Naive thymus-derived CD8-positive, alpha-beta T cell (primary cell): Measurements from ENCODE around the gene FAM163B. TPM values are rescaled to one million over a fixed set of nuclear protein-coding genes. Genes with fewer than 3 reads are reported as not detected.
A peak's percentile ranks its signal among the peaks of the same experiment; 100 is the strongest.

ENCODE experiments used
- ATAC-seq, 2 donors: fragments of 150-1000 bp; cut with Tn5 transposase in 1 of 2; sonication (Bioruptor Pico), chemical (Tn5 transposase) in 1 of 2; 1 replicate in 1 of 2; 2 replicates in 1 of 2; pipeline ENCODE4 v1.10.0; 2021; ENCODE audit warnings: mild to moderate bottlenecking in 2 of 2, moderate library complexity in 2 of 2
- POLR2A ChIA-PET: fragments of 350-600 bp; sonication (Branson Sonifier 250); formaldehyde crosslinking; loops from one replicate; lab custom pipeline; 2021; ENCODE audit warnings: antibody characterized with exemption; lab: Charles Lee
- DNase-seq, 10 donors: peaks; one replicate each; pipeline versions ENCODE4 v3.0.0 to v3.0.0-alpha.2; 2020 to 2022
- H3K27ac Mint-ChIP-seq, 10 donors: one replicate each; pipeline ENCODE4 v1.8.0; 2020 to 2022; ENCODE audit warnings: mild to moderate bottlenecking in 10 of 10, mixed read lengths in 10 of 10, moderate library complexity in 4 of 10, inconsistent platforms in 1 of 10
- H3K27me3 Mint-ChIP-seq, 5 donors: one replicate each; pipeline ENCODE4 v1.8.0; 2021 to 2022; ENCODE audit warnings: mixed read lengths in 5 of 5
- H3K36me3 Mint-ChIP-seq, 3 donors: one replicate each; pipeline ENCODE4 v1.8.0; 2020 to 2022; ENCODE audit warnings: mixed read lengths in 3 of 3, mild to moderate bottlenecking in 2 of 3, inconsistent platforms in 1 of 3
- H3K4me1 Mint-ChIP-seq, 4 donors: one replicate each; pipeline ENCODE4 v1.8.0; 2021 to 2022; ENCODE audit warnings: mixed read lengths in 4 of 4
- H3K4me3 Mint-ChIP-seq, 10 donors: one replicate each; pipeline ENCODE4 v1.8.0; 2020 to 2022; ENCODE audit warnings: mild to moderate bottlenecking in 10 of 10, mixed read lengths in 10 of 10, moderate library complexity in 6 of 10, inconsistent platforms in 1 of 10
- H3K9me3 Mint-ChIP-seq, 9 donors: one replicate each; pipeline ENCODE4 v1.8.0; 2020 to 2022; ENCODE audit warnings: mixed read lengths in 9 of 9, mild to moderate bottlenecking in 3 of 9, inconsistent platforms in 1 of 9, moderate library complexity in 1 of 9
- polyA plus RNA-seq, 3 donors: library from polyadenylated mRNA; unstranded; fragments of 300-500 nt; fragmentation: Illumina TruSeq; gene quantifications; one replicate each; pipeline ENCODE4 v1.2.3, GENCODE V29; 2021
- total RNA-seq, 8 experiments: library from RNA in 2 of 8; stranded (reverse) in 2 of 8; gene quantifications; one replicate each; pipeline ENCODE4 v1.2.3 and lab custom pipeline; 2021 to 2026

FAM163B gene
- total and polyA plus RNA-seq, 5 experiments from 2014 or later, result not detected

- Mint-ChIP-seq H3K27ac (peak overlapping the region in 2 of 10 donors; percentile 20 to 39), H3K4me3 (no peak overlapping the region), H3K4me1 (peaks cover 0 to 6% (median 3%) of the 10 kb centered on the region in 4 donors), H3K27me3 (peaks cover 0 to 6% (median 1%) of the 10 kb centered on the region in 5 donors), H3K36me3 (no peaks in the 10 kb centered on the region), H3K9me3 (no peaks in the 10 kb centered on the region)
- DNase-seq, result no peak
- POLR2A ChIA-PET, result no interaction called here
- ATAC-seq, result no peak
These were observed 36.0 kb upstream of the FAM163B start for GRCh38 chr9:133645021-133645765.

- Mint-ChIP-seq H3K36me3 (no peaks in the 10 kb centered on the region), H3K27me3 (peaks cover 0 to 5% (median 0%) of the 10 kb centered on the region in 5 donors), H3K9me3 (no peaks in the 10 kb centered on the region), H3K27ac (no peak overlapping the region), H3K4me1 (peaks cover 0 to 6% (median 3%) of the 10 kb centered on the region in 4 donors), H3K4me3 (no peak overlapping the region)
- DNase-seq, result peak in 1 of 10 donors; percentile 38
- no peak for ATAC-seq
- POLR2A ChIA-PET, result no interaction called here
These were observed 35.0 kb upstream of the FAM163B start for GRCh38 chr9:133643978-133644760.

- DNase-seq (no peak), ATAC-seq (no peak)
- Mint-ChIP-seq H3K4me3 (no peak overlapping the region), H3K36me3 (no peaks in the 10 kb centered on the region), H3K27ac (no peak overlapping the region), H3K27me3 (peaks cover 0 to 3% (median 0%) of the 10 kb centered on the region in 5 donors), H3K9me3 (no peaks in the 10 kb centered on the region), H3K4me1 (peaks cover 0 to 6% (median 3%) of the 10 kb centered on the region in 4 donors)
- POLR2A ChIA-PET, result no interaction called here
These were observed 34.2 kb upstream of the FAM163B start for GRCh38 chr9:133643362-133643755.

- DNase-seq (peak in 1 of 10 donors; percentile 32), ATAC-seq (no peak)
- H3K27me3 Mint-ChIP-seq, result peaks cover 0 to 3% (median 0%) of the 10 kb centered on the region in 5 donors
- no peaks in the 10 kb centered on the region for H3K9me3 Mint-ChIP-seq
- H3K36me3 Mint-ChIP-seq, result no peaks in the 10 kb centered on the region
- peak overlapping the region in 1 of 10 donors; percentile 2 for H3K27ac Mint-ChIP-seq
- peaks cover 0 to 6% (median 3%) of the 10 kb centered on the region in 4 donors for H3K4me1 Mint-ChIP-seq
- POLR2A ChIA-PET, result no interaction called here
- no peak overlapping the region for H3K4me3 Mint-ChIP-seq
These were observed 33.6 kb upstream of the FAM163B start for GRCh38 chr9:133642708-133643361.

GRCh38 chr9:133641861-133642595, 32.8 kb upstream of the FAM163B start:
- Mint-ChIP-seq H3K27me3 (peaks cover 0 to under 1% (median 0%) of the 10 kb centered on the region in 5 donors), H3K4me1 (peaks cover 0 to 4% (median under 1%) of the 10 kb centered on the region in 4 donors), H3K36me3 (no peaks in the 10 kb centered on the region), H3K4me3 (no peak overlapping the region), H3K27ac (no peak overlapping the region), H3K9me3 (no peaks in the 10 kb centered on the region)
- DNase-seq, result peak in 1 of 10 donors; percentile 24
- no peak for ATAC-seq
- POLR2A ChIA-PET, result no interaction called here

GRCh38 chr9:133641396-133641655, 32.1 kb upstream of the FAM163B start:
- Mint-ChIP-seq H3K36me3 (no peaks in the 10 kb centered on the region), H3K4me1 (peaks cover 0 to 4% (median 0%) of the 10 kb centered on the region in 4 donors), H3K9me3 (no peaks in the 10 kb centered on the region), H3K27ac (no peak overlapping the region), H3K27me3 (no peaks in the 10 kb centered on the region), H3K4me3 (no peak overlapping the region)
- POLR2A ChIA-PET, result no interaction called here
- DNase-seq (peak in 1 of 10 donors; percentile 14), ATAC-seq (no peak)

- H3K27me3 Mint-ChIP-seq, result no peaks in the 10 kb centered on the region
- peaks cover 0 to 4% (median 0%) of the 10 kb centered on the region in 4 donors for H3K4me1 Mint-ChIP-seq
- no peak overlapping the region for H3K4me3 Mint-ChIP-seq
- POLR2A ChIA-PET, result no interaction called here
- DNase-seq (peak in 1 of 10 donors; percentile 50), ATAC-seq (no peak)
- H3K9me3 Mint-ChIP-seq, result no peaks in the 10 kb centered on the region
- no peaks in the 10 kb centered on the region for H3K36me3 Mint-ChIP-seq
- peak overlapping the region in 2 of 10 donors; percentile 17 to 38 for H3K27ac Mint-ChIP-seq
These were observed 31.6 kb upstream of the FAM163B start for GRCh38 chr9:133640580-133641395.

- ATAC-seq (no peak), DNase-seq (no peak)
- H3K9me3 Mint-ChIP-seq, result no peaks in the 10 kb centered on the region
- H3K27ac Mint-ChIP-seq, result peak overlapping the region in 1 of 10 donors; percentile 30
- no peak overlapping the region for H3K4me3 Mint-ChIP-seq
- peaks cover 0 to 4% (median 0%) of the 10 kb centered on the region in 4 donors for H3K4me1 Mint-ChIP-seq
- no peaks in the 10 kb centered on the region for H3K36me3 Mint-ChIP-seq
- POLR2A ChIA-PET, result no interaction called here
- H3K27me3 Mint-ChIP-seq, result peaks cover 0 to 1% (median 0%) of the 10 kb centered on the region in 5 donors
These were observed 31.0 kb upstream of the FAM163B start for GRCh38 chr9:133640160-133640559.

GRCh38 chr9:133639613-133640012, 30.4 kb upstream of the FAM163B start:
- ATAC-seq (no peak), DNase-seq (peak in 1 of 10 donors; percentile 42)
- Mint-ChIP-seq H3K4me1 (peaks cover 0 to 4% (median 0%) of the 10 kb centered on the region in 4 donors), H3K27ac (peak overlapping the region in 1 of 10 donors; percentile 31), H3K27me3 (peaks cover 0 to 4% (median 0%) of the 10 kb centered on the region in 5 donors), H3K9me3 (no peaks in the 10 kb centered on the region), H3K4me3 (no peak overlapping the region), H3K36me3 (no peaks in the 10 kb centered on the region)
- POLR2A ChIA-PET, result no interaction called here

- Mint-ChIP-seq H3K36me3 (no peaks in the 10 kb centered on the region), H3K4me3 (no peak overlapping the region), H3K9me3 (no peaks in the 10 kb centered on the region), H3K27ac (no peak overlapping the region), H3K27me3 (peaks cover 0 to 4% (median 0%) of the 10 kb centered on the region in 5 donors), H3K4me1 (peaks cover 0 to 4% (median 0%) of the 10 kb centered on the region in 4 donors)
- peak in 1 of 10 donors; percentile 46 for DNase-seq
- ATAC-seq, result no peak
- POLR2A ChIA-PET, result no interaction called here
These were observed 29.5 kb upstream of the FAM163B start for GRCh38 chr9:133638711-133639110.

- ATAC-seq (no peak), DNase-seq (no peak)
- peaks cover 0 to 4% (median 0%) of the 10 kb centered on the region in 5 donors for H3K27me3 Mint-ChIP-seq
- POLR2A ChIA-PET, result no interaction called here
- peaks cover 0 to 4% (median 0%) of the 10 kb centered on the region in 4 donors for H3K4me1 Mint-ChIP-seq
- no peaks in the 10 kb centered on the region for H3K9me3 Mint-ChIP-seq
- H3K27ac Mint-ChIP-seq, result peak overlapping the region in 1 of 10 donors; percentile 11
- no peak overlapping the region for H3K4me3 Mint-ChIP-seq
- H3K36me3 Mint-ChIP-seq, result no peaks in the 10 kb centered on the region
These were observed 28.9 kb upstream of the FAM163B start for GRCh38 chr9:133638076-133638475.
